ENCODE results near the gene XK. TPM values are rescaled to one million over a fixed set of nuclear protein-coding genes. Genes with fewer than 3 reads are reported as not detected.
A peak's percentile ranks its signal among the peaks of the same experiment; 100 is the strongest.

Gene XK
- polyA plus RNA-seq, 4 donors = 1.0 to 3.6 (median 1.2) TPM

- DNase-seq (ENCODE audit: low read depth in 4 of 4, low spot score in 3 of 4) = no peak
Measured at GRCh38 chrX:37677765-37678164, 7.8 kb upstream of the XK start.

DNA sequence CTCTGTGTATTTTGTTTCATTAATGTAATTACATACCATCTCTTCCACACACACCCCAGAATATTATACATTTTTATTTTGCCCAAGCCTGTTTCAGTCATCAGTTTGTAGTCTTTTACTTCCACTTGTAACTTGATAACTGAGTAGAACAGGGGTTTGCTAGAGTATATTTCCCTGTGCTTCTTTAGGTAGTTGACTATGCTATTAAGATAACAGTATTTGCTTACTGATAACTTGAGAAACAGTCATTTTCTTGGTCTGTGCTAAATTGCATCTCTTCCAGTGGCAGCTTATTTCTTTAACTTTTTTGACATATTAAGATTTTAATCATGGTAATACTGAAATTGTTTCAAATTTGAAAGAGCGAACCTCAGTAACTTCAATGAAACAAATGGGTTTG, 7.0 kb upstream of the XK start:
- DNase-seq (ENCODE audit: low read depth in 4 of 4, low spot score in 3 of 4) = no peak

DNA sequence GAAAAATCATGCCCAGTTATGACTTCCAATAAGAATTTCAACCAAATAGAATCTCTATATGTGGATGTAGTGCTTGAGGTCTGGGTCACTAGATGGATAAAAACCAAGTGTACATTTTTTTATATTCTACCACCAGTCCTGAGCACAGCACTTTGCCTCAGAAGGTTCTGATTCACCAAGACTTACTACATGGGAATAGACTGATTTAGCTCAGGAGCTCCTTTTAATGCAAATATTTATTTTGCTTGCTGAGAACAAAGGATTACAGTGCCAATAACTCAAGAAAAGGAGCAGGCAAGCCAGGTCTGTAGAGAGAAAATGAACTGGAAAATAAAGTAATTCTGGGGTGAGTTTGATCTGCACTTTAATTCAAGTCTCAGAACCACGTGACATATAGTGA, 6.4 kb upstream of the XK start:
- DNase-seq (ENCODE audit: low read depth in 4 of 4, low spot score in 3 of 4) = no peak

GRCh38 chrX:37679888-37680287, 5.7 kb upstream of the XK start:
- DNase-seq (ENCODE audit: low read depth in 4 of 4, low spot score in 3 of 4) = no peak

DNA sequence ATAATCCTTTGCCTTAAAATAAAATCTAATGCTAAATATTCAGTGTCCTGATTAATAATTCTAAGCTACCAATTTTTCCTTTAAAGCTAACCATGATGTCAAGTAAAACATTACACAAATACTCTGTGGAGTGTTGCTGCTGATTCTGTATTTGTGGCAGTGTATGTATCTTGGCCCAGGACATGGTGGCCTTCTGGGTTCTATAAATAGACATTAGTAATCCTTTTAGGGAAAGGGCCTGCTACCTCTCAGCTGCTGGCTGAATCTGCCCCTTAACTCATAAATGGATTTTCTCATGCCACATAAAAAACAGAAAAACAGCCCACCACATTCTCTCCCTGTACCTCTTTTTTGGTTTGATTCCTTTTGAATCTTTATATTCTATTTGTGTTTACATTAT, 1.2 kb upstream of the XK start:
- DNase-seq (ENCODE audit: low read depth in 4 of 4, low spot score in 3 of 4) = no peak

DNA sequence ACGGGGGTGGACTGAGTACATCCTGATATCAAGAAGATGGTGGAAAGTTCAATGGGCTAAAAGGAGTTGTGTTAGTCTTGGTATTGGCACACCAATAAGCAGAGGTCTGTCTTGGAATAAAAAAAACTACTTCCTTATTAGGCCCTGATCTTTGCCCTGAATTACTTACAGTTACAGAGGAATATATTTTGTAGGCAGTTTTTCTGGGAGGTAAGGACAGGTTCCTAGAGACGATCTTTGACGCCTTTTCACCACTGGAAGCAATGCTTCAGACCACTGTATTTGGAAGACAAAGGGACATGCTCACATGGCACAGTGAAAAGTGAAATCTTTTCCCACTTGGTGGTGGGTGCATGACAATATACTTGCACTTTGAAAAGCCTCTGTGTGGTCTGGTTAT, 618 bp upstream of the XK start:
- DNase-seq (ENCODE audit: low read depth in 4 of 4, low spot score in 3 of 4) = no peak

- DNase-seq (ENCODE audit: low read depth in 4 of 4, low spot score in 3 of 4) = no peak
Measured at GRCh38 chrX:37686369-37686995, 891 bp downstream of the XK start.

- DNase-seq (ENCODE audit: low read depth in 4 of 4, low spot score in 3 of 4) = no peak
Measured at GRCh38 chrX:37686996-37687395, 1.4 kb downstream of the XK start.

- no peak for DNase-seq (ENCODE audit: low read depth in 4 of 4, low spot score in 3 of 4)
Measured at GRCh38 chrX:37690119-37690518, 4.5 kb downstream of the XK start.

GRCh38 chrX:37692918-37693317, 7.3 kb downstream of the XK start:
- no peak for DNase-seq (ENCODE audit: low read depth in 4 of 4, low spot score in 3 of 4)

- no peak for DNase-seq (ENCODE audit: low read depth in 4 of 4, low spot score in 3 of 4)
Measured at GRCh38 chrX:37697169-37697760, 11.7 kb downstream of the XK start.

DNA sequence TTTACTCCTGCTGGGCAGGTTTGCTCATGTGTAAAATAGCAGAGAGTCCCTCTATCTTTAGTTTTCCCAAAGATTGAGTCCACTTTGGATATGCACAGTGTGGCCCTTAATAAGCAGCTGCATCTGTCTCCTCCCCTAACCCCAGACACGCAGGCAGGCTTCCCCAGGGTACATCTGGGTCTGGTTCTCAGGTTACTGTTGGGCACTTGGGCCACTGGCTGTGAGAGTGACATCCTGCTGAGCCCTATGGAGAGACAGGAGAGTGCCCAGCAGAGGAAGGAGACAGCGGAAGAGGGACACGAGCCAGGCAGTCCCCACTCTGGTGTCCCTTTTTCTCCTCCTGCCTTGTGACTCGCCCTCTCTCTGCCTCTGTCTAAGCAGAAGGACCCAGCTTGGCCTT, 16.0 kb downstream of the XK start:
- DNase-seq (ENCODE audit: low read depth in 4 of 4, low spot score in 3 of 4) = no peak

DNA sequence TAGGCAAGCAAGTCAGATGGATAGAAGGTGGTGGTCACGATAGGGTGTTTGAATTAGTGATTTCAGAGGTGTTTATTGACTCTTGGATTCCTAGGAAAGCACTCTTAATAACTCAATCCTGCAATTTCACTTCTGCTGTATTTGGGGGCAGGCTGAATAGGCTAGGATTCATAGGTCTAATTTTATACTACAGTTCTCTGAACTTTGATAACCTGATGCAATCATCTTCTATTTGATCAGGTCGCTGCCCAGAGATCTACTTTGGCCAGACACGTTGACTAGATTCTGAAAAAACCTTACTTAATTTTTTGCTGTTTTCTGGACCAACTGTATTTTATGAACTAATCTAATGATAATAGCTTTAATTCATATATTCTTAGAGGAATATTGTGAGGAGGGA, 26.4 kb downstream of the XK start:
- DNase-seq (ENCODE audit: low read depth in 4 of 4, low spot score in 3 of 4) = no peak

DNA sequence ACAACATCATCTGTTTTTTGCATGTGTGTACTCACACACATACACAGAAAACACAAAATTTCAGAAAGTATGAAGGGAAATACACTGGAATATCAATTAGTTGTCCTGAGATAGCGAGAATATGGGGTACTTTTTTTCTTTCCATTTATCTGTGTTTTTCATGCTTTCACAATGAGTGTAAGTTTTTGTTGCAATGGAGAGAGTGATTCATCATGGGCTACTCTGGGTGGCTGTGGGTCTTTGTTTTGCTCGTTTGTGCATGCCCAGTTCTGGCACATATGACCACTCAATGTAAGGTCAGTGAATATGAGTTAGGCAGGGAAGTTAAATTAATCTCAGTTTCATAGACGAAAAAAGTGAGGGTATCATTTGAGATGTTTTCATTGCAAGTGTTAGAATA, 26.9 kb downstream of the XK start:
- no peak for DNase-seq (ENCODE audit: low read depth in 4 of 4, low spot score in 3 of 4)

DNA sequence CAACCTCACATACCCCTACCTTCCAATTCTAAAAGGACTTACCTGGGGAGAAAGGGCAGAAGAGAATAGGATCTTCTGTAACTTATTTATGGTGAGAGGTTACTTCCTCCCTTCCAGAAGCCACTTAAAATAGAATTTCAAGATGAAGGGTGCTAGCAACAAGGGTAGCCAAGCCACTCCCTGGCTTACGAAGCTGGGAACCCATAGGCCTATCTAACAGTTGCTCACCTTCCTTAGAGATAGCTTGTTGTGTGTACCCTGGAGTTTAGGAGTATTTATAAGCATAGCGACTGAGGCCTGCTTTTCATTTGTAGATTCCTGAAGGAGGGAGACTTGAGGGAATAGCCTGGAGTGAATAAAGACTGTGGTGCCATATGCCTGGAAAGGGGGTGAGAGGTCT, 28.9 kb downstream of the XK start:
- no peak for DNase-seq (ENCODE audit: low read depth in 4 of 4, low spot score in 3 of 4)

GRCh38 chrX:37716602-37717001, 31.0 kb downstream of the XK start:
- no peak for DNase-seq (ENCODE audit: low read depth in 4 of 4, low spot score in 3 of 4)

GRCh38 chrX:37717708-37718107, 32.1 kb downstream of the XK start:
- DNase-seq (ENCODE audit: low read depth in 4 of 4, low spot score in 3 of 4) = no peak

GRCh38 chrX:37722595-37722994, 37.0 kb downstream of the XK start:
- no peak for DNase-seq (ENCODE audit: low read depth in 4 of 4, low spot score in 3 of 4)

DNA sequence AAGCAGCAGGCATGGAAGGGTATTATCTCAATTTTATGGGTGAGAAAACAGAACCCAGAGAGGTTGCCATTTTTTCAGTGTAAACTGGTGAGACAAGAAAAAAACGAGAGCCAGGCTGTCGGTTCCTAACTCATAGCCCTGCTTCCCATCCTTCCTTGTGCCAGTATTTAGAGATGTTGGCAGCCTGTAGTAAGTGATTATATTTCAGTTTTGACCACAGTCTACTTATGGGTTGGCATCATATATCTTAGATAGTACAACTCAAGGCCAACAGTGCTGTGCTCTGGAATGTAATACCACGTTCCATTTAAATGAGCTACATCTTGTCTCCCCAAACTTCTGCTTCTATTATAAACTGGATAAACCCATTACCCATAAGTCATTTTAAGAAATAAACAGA, 40.8 kb downstream of the XK start:
- DNase-seq (ENCODE audit: low read depth in 4 of 4, low spot score in 3 of 4) = no peak

DNA sequence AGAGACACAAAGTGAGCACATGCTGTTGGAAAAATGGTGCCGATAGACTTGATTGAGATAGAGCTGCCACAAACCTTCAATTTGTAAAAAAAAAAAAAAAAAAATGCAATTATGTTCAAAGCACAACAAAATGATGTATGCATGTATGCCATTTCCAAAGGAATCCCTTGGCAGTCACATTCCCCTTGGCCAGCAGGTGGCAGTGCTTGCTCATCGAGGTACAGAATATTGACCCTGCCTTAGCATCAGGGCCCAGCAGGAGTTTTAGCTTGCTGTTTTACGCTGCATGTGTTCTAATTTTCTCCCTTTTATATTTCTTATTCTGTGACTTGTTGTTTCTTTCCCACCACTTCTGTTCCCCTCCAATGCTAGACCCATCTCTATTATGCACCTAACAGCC, 59.8 kb downstream of the XK start:
- DNase-seq (ENCODE audit: low read depth in 4 of 4, low spot score in 3 of 4) = peak in 3 of 4 donors; percentile 15 to 28 (median 25)

- no peak for DNase-seq (ENCODE audit: low read depth in 4 of 4, low spot score in 3 of 4)
Measured at GRCh38 chrX:37745835-37746217, 60.2 kb downstream of the XK start.

DNA sequence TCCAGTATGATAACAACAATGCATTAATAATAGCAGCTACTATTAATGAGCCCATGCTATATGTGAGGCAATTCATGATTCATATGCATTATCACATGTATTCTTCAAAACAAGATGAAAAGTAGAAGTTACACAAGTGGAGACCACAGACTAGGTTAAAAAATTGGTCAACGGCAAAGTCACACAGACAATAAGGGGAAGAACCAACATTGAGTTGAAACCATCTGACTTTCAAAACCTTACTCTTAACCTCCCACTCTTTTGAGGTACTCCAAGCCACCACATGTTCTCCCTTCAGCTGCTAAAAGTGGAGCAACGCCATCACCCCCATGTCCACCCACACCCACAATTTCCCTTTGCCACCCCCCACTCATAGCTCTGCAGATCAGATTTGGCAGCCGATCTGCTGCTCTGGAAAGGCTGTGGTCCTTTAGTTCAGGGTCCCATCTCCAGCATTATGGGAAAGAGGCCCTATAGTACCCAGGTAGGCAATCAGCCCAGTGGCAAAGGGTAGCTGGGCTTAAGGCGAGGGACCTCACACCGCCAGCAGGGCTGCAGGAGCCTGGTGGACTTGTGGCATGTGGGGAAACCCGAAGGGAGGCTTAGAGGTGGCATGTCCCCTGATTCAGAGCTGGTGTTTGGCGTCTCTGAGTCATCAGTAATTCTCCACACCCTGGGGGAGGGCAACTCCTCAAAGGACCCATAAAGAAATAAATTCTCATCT, 60.8 kb downstream of the XK start:
- DNase-seq (ENCODE audit: low read depth in 4 of 4, low spot score in 3 of 4) = no peak
